Ectodermal cell (in vitro differentiated cells): ENCODE results near the gene CADM2.

Experiments
- H3K27ac ChIP-seq: 2 replicates; pipeline ENCODE4 v1.7.0; 2013; ENCODE audit warnings: mild to moderate bottlenecking, low read depth, low read length; ENCODE audit not compliant: insufficient read depth, poor library complexity, severe bottlenecking
- H3K27me3 ChIP-seq: 2 replicates; pipeline ENCODE4 v1.7.0; 2013; ENCODE audit warnings: mild to moderate bottlenecking, low read length; ENCODE audit not compliant: insufficient read depth, control insufficient read depth, poor library complexity, severe bottlenecking
- H3K36me3 ChIP-seq: one replicate; pipeline ENCODE4 v1.7.0; 2013; ENCODE audit warnings: low read length; ENCODE audit not compliant: control insufficient read depth, insufficient read depth
- H3K4me1 ChIP-seq: one replicate; pipeline ENCODE4 v1.7.0; 2013; ENCODE audit warnings: low read length; ENCODE audit not compliant: control insufficient read depth, insufficient read depth
- H3K4me3 ChIP-seq: 2 replicates; pipeline ENCODE4 v1.7.0; 2013; ENCODE audit warnings: low read depth, low read length, control low read depth; ENCODE audit not compliant: insufficient read depth
- H3K9me3 ChIP-seq: 2 replicates; pipeline ENCODE4 v1.7.0; 2013; ENCODE audit warnings: mild to moderate bottlenecking, low read length, moderate library complexity; ENCODE audit not compliant: control insufficient read depth
- WGBS, 2 experiments: methylation state at CpG; one replicate each; pipeline ENCODE4 v1.1.7; 2013; ENCODE audit warnings: missing lambda C conversion rate in 2 of 2; 5-methylcytosine and 5-hydroxymethylcytosine counted together

Gene CADM2

GRCh38 chr3:85821130-85821756 is 862.5 kb downstream of the CADM2 start:
- 89 to 96% methylated on average over 1 of the region's 1 CpG for WGBS, 2 experiments
- H3K4me3 ChIP-seq = no peak overlapping the region
- H3K27ac ChIP-seq = no peak overlapping the region
- no peaks in the 10 kb centered on the region for H3K36me3 ChIP-seq
- H3K27me3 ChIP-seq = no peaks in the 10 kb centered on the region
- H3K9me3 ChIP-seq = no peaks in the 10 kb centered on the region
- H3K4me1 ChIP-seq = no peaks in the 10 kb centered on the region

- no peaks in the 10 kb centered on the region for H3K27me3 ChIP-seq
- H3K27ac ChIP-seq = no peak overlapping the region
- no peaks in the 10 kb centered on the region for H3K4me1 ChIP-seq
- no peak overlapping the region for H3K4me3 ChIP-seq
- H3K36me3 ChIP-seq = no peaks in the 10 kb centered on the region
- H3K9me3 ChIP-seq = no peaks in the 10 kb centered on the region
- 100% methylated on average over 1 of the region's 1 CpG; no CpG with 5 or more reads in 1 of the 2 experiments for WGBS, 2 experiments
Observed at GRCh38 chr3:85835857-85836440, 877.2 kb downstream of the CADM2 start.

DNA sequence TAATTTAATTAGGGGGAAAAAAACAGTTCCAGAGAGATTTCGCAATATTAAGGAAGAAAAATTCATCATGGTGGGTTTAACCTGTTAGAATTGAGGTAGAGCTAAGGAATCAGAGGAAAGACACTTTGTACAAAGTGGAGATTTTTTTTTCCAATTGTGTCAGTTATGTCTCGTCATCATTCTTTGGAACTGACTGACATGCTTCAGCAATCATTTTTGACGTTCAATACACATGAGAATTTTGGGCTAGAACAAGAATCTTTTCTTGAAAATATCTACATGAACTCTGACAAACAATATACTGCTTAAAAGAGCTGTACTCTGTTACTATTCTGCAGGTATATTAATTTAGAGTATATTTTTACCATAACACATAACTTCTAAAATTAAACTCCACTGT is 878.6 kb downstream of the CADM2 start:
- Histone ChIP-seq H3K36me3 (no peaks in the 10 kb centered on the region), H3K9me3 (no peaks in the 10 kb centered on the region), H3K4me3 (no peak overlapping the region), H3K27ac (no peak overlapping the region), H3K27me3 (no peaks in the 10 kb centered on the region), H3K4me1 (no peaks in the 10 kb centered on the region)
- WGBS, 2 experiments = 92 to 100% methylated on average over 3 of the region's 3 CpGs

DNA sequence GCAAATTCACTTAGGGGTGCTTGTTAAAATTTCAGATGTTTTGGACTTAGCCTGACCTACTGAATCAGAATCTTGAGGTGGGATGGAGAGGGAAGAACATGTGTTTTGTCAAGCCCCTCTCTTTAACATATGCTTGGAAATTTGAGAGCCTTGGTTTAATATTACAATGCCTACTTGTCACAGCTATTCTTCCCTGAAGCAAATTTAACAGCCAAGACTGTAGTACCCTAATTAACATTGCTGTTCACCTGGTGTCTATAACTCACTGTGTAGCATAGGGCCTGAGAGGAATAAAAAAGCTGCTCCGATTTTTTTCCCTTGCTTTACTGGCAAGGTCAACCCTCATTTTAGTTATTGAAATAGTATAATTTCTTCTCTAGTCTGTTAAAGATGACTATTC is 880.1 kb downstream of the CADM2 start:
- no peaks in the 10 kb centered on the region for H3K9me3 ChIP-seq

GRCh38 chr3:85842081-85842480 is 883.3 kb downstream of the CADM2 start:
- H3K4me1 ChIP-seq = no peaks in the 10 kb centered on the region
- WGBS, 2 experiments = 95 to 99% methylated on average over 2 to 3 of the region's 3 CpGs
- no peaks in the 10 kb centered on the region for H3K36me3 ChIP-seq
- H3K4me3 ChIP-seq = no peak overlapping the region
- no peaks in the 10 kb centered on the region for H3K27me3 ChIP-seq
- no peak overlapping the region for H3K27ac ChIP-seq
- H3K9me3 ChIP-seq = no peaks in the 10 kb centered on the region

More for the DNA sequence above, 880.1 kb downstream of the CADM2 start:
- Histone ChIP-seq H3K4me3 (no peak overlapping the region), H3K27me3 (no peaks in the 10 kb centered on the region), H3K36me3 (no peaks in the 10 kb centered on the region), H3K27ac (no peak overlapping the region), H3K4me1 (no peaks in the 10 kb centered on the region)
- WGBS, 2 experiments = 40 to 100% methylated on average over 1 of the region's 1 CpG

DNA sequence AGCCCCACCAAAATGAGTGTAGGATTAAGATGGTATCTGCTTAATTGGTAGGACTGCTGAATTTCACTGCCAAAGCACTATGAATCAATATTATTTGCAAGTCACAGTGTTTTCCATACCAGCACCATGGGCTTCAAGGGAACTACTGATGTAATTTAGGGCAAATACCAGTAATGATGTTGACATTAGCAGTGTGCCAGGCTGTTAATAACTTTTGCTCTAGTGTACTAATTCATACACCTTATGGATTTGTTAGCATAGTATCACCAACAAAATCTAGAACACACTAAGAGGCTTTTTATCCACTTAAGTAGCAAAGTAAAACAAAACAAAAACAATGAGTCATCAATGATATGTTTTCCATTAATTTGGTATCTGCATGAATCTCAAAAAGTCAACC is 888.2 kb downstream of the CADM2 start:
- H3K4me3 ChIP-seq = no peak overlapping the region
- no peaks in the 10 kb centered on the region for H3K36me3 ChIP-seq
- no peaks in the 10 kb centered on the region for H3K9me3 ChIP-seq

GRCh38 chr3:85851071-85851470 is 892.3 kb downstream of the CADM2 start:
- Histone ChIP-seq H3K27ac (no peak overlapping the region), H3K4me3 (no peak overlapping the region), H3K9me3 (no peaks in the 10 kb centered on the region), H3K36me3 (no peaks in the 10 kb centered on the region), H3K27me3 (no peaks in the 10 kb centered on the region), H3K4me1 (no peaks in the 10 kb centered on the region)

More for the DNA sequence above, 888.2 kb downstream of the CADM2 start:
- no peaks in the 10 kb centered on the region for H3K27me3 ChIP-seq
- no peaks in the 10 kb centered on the region for H3K4me1 ChIP-seq
- no peak overlapping the region for H3K27ac ChIP-seq

- Histone ChIP-seq H3K27ac (no peak overlapping the region), H3K36me3 (no peaks in the 10 kb centered on the region), H3K9me3 (no peaks in the 10 kb centered on the region), H3K4me3 (no peak overlapping the region), H3K27me3 (no peaks in the 10 kb centered on the region), H3K4me1 (no peaks in the 10 kb centered on the region)
- WGBS, 2 experiments = 93 to 100% methylated on average over 1 of the region's 2 CpGs
Observed at GRCh38 chr3:85853805-85854204, 895.0 kb downstream of the CADM2 start.

DNA sequence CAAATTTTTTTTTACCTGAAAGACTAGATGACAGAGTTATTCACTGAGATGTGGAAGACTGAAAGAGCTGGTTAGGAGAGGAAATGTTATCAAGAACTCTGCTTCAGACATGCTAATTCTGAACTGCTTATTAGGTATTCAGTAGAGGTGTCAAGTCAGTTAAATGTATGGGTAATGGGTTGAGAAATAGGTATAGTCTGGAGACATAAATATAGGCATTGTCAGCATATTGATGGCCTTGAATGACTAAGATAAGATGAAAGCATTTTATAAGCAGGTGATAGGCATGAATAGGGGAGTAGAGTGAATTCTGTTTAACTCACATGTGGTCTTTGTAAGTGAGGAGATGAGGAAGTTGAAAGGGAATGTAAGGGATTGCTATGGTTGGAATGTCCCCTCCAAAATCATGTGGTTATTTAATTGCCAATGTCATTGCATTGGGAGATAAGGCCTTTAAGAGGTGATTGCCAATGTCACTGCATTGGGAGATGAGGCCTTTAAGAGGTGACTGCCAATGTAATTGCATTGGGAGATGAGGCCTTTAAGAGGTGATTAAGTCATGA is 904.2 kb downstream of the CADM2 start:
- Histone ChIP-seq H3K27ac (no peak overlapping the region), H3K9me3 (no peaks in the 10 kb centered on the region), H3K36me3 (no peaks in the 10 kb centered on the region), H3K4me3 (no peak overlapping the region), H3K27me3 (no peaks in the 10 kb centered on the region), H3K4me1 (no peaks in the 10 kb centered on the region)

GRCh38 chr3:85864896-85865295 is 906.1 kb downstream of the CADM2 start:
- Histone ChIP-seq H3K9me3 (no peaks in the 10 kb centered on the region), H3K36me3 (no peaks in the 10 kb centered on the region), H3K27me3 (no peaks in the 10 kb centered on the region), H3K4me1 (no peaks in the 10 kb centered on the region), H3K27ac (no peak overlapping the region), H3K4me3 (no peak overlapping the region)
- WGBS, 2 experiments = 88 to 100% methylated on average over 1 of the region's 1 CpG
